ENCODE measurements around the gene OR11A1.

The OR11A1 gene

GRCh38 chr6:29491574-29491973 is 34.7 kb upstream of the OR11A1 start:
- no peak for TF ChIP-seq CTCF (IDR thresholded peaks at IDR 0.05; ENCODE audit: borderline replicate concordance, control extremely low read depth, extremely low read depth, insufficient read depth, missing control alignments)
- in situ Hi-C loops (cut with MboI; ENCODE audit: low sequenced_read_pairs, unreplicated experiment), result no loop called here
- DNase-seq (ENCODE audit: low spot score), result no peak

- in situ Hi-C loops (cut with MboI; ENCODE audit: low sequenced_read_pairs, unreplicated experiment), result no loop called here
- no peak for DNase-seq (ENCODE audit: low spot score)
- no peak for TF ChIP-seq CTCF (IDR thresholded peaks at IDR 0.05; ENCODE audit: borderline replicate concordance, control extremely low read depth, extremely low read depth, insufficient read depth, missing control alignments)
Observed at GRCh38 chr6:29490552-29490951, 33.7 kb upstream of the OR11A1 start.

- in situ Hi-C loops (cut with MboI; ENCODE audit: low sequenced_read_pairs, unreplicated experiment), result no loop called here
- DNase-seq (ENCODE audit: low spot score), result no peak
- no peak for TF ChIP-seq CTCF (IDR thresholded peaks at IDR 0.05; ENCODE audit: borderline replicate concordance, control extremely low read depth, extremely low read depth, insufficient read depth, missing control alignments)
Observed at GRCh38 chr6:29490055-29490454, 33.2 kb upstream of the OR11A1 start.

- no peak for TF ChIP-seq CTCF (IDR thresholded peaks at IDR 0.05; ENCODE audit: borderline replicate concordance, control extremely low read depth, extremely low read depth, insufficient read depth, missing control alignments)
- no peak for DNase-seq (ENCODE audit: low spot score)
- in situ Hi-C loops (cut with MboI; ENCODE audit: low sequenced_read_pairs, unreplicated experiment), result no loop called here
Observed at GRCh38 chr6:29489286-29489685, 32.4 kb upstream of the OR11A1 start.

GRCh38 chr6:29488874-29489273 is 32.0 kb upstream of the OR11A1 start:
- in situ Hi-C loops (cut with MboI; ENCODE audit: low sequenced_read_pairs, unreplicated experiment), result no loop called here
- no peak for TF ChIP-seq CTCF (IDR thresholded peaks at IDR 0.05; ENCODE audit: borderline replicate concordance, control extremely low read depth, extremely low read depth, insufficient read depth, missing control alignments)

GRCh38 chr6:29487660-29488059 is 30.8 kb upstream of the OR11A1 start, which contains the start of gene MAS1L:
Gene MAS1L (minus strand): TSS chr6:29487956. CDS start chr6:29487902, 54 bp downstream.
- in situ Hi-C loops (cut with MboI; ENCODE audit: low sequenced_read_pairs, unreplicated experiment), result no loop called here
- no peak for TF ChIP-seq CTCF (IDR thresholded peaks at IDR 0.05; ENCODE audit: borderline replicate concordance, control extremely low read depth, extremely low read depth, insufficient read depth, missing control alignments)
- no peak for DNase-seq (ENCODE audit: low spot score)

More at GRCh38 chr6:29488874-29489273, 32.0 kb upstream of the OR11A1 start:
- DNase-seq (ENCODE audit: low spot score), result no peak

GRCh38 chr6:29487131-29487530 is 30.3 kb upstream of the OR11A1 start:
- TF ChIP-seq CTCF (IDR thresholded peaks at IDR 0.05; ENCODE audit: borderline replicate concordance, control extremely low read depth, extremely low read depth, insufficient read depth, missing control alignments), result no peak
- in situ Hi-C loops (cut with MboI; ENCODE audit: low sequenced_read_pairs, unreplicated experiment), result no loop called here
- DNase-seq (ENCODE audit: low spot score), result no peak

Data from GM13976 (cell line).